ENCODE results near the gene NPC2.
"Not testable (repeated sequence)": the region's sequence is repeated elsewhere in the genome, so short reads cannot be mapped to it uniquely, and the experiment has no call there.

The NPC2 gene

DNA sequence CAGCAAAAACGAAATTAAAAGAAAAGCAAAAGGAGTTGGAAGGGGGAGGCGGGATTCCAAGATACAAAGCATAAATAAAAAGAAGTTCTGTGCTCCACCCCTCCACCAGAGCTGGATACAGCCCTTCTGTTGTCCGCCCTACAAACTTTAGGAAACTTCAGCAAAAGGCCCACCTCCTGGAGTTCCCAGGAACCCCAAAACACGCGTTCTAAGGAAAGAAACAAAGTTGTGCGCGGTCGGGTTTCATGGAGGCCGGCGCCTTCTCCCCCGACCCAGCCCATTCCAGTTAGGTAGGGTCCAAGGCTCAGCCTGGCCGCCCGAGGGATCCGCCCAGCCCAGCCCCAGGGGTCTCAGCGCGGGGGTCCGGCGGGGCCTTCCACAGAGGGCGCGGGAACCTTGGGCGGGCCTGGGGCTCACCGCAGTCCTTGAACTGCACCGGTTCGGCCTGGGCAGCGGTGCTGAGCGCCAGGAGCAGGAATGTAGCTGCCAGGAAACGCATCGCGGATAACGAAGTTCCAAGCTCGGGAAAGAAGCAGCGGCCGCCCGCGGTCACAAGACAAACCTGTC, at the start of gene NPC2:
NPC2 (minus strand) TSS at position 530 of the 567 bp plus-strand sequence; CDS start at position 499, 31 bp downstream.
- DNase-seq: no peak

DNA sequence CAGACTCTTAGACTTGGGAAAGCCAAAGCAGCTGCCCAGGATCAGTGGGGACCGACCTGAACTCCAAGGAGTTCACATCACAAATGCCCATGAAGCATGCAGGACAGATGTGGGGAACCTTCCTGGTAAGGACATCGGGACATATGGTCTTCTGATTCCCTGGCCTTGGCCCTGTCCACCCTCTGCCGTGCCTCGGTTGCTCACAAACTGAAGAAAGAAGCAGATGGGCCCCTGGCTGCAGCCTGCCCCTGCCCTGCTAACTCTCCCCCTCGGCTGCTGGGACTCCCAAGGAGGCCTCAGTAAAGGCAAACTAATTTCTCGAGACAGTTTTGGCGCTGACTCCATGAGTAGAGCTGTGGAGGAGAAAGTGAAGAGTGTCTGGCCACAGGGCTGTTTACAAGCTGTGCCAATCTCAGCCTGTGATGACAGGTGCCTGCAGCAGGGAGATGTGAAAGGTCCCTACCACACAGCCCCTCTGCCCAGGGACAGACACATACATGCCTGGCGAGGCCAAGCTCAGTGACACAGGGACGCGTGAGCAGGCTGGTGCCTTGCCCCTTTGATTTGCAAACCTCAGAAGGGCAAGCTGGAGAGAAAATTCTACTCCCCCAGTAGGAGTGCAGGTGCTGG, 49.1 kb upstream of the NPC2 start:
- DNase-seq: no peak

DNA sequence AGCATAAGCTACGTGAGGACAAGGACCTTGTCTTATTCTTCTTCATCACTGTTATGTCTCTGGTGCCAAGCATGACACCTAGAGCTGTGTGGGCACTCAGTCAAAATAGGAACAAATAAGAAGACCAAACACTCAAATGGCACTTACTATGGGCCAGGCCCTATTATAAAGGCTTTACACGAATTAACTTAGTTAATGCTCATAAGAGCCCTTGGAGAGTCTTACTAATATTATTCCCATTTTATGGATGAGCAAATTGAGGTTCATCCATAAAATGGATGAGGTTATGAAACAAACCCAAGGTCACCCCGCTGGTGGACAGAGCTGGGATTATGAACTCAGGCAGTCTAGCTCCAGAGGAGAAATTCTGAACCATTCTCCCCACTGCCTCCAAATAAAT, 48.1 kb upstream of the NPC2 start:
- DNase-seq: no peak

DNA sequence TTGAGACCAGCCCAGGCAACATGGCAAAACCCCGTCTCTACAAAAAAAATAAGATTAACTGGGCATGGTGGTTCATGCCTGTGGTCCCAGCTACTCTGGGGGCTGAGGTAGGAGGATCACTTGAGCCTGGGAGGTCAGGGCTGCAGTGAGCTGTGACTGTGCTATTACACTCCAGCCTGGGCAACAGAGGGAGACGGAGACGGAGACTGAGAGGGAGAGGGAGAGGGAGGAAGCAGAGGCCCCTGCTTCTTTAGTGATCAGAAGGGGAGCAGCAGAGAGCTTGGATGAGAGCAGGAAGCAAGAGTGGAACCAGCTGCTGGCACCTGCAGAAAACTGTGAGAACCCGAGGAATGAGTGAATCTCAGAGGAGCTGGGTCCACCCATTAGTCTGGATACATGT, 46.4 kb upstream of the NPC2 start:
- DNase-seq: no peak

DNA sequence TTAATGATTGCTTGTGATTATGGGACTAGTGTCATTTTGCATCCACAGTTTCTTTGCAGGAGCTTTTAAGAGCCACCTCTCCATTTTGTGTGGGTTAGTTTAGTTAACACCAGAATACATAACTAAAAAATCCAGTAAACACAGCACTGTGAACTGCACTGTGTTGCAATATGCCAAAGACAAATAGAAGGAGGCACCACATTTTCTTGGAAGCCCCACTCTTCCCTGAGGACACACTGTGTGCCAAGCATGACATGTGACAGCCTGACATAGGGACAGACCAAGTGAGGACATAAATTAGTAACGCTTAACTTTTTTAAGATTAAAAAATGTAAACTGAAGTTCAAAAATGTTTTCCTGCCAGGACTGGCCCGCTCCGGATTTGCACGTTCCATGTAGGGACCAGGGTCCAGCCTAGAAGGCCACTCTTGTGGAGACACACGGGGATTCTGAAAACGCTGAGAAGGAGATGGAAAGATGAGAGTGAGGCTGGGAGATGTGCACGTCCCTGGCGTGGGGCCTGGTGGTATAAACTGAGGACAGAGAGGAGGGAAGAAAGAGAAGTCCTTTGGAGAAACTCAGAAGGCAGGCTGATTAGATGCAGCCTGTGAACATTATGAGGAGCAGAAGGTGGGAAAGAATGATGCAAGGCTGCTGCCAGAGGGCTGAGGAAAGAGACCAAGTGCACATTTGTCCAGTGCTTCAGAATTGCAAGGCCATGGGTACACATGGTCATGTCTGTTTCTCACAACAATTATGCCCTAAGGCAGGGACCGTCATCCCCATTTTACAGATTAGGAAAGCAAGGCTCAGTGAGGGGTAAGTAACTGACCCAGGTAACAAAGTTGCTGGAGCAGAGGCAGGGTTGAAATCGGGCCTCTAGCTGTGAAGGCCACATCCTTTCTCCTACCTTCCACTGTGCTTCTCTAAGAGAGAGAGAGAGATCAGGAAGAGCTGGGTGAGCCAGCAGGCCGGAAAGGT, 45.6 kb upstream of the NPC2 start:
- no peak for DNase-seq

DNA sequence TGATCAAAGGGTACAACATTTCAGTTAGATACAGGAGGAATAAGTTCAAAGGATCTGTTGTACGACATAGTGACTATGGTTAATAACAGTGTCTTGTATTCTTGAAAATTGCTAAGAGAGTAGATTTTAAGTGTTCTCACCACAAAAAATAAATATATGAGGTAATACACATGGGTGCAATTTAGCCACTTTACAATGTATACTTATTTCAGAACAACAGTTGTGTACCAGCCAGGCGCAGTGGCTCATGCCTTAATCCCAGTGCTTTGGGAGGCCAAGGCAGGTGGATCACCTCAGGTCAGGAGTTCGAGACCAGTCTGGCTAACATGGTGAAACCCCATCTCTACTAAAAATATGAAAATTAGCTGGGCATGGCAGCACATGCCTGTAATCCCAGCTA, 43.2 kb upstream of the NPC2 start:
- DNase-seq: not testable (repeated sequence)

DNA sequence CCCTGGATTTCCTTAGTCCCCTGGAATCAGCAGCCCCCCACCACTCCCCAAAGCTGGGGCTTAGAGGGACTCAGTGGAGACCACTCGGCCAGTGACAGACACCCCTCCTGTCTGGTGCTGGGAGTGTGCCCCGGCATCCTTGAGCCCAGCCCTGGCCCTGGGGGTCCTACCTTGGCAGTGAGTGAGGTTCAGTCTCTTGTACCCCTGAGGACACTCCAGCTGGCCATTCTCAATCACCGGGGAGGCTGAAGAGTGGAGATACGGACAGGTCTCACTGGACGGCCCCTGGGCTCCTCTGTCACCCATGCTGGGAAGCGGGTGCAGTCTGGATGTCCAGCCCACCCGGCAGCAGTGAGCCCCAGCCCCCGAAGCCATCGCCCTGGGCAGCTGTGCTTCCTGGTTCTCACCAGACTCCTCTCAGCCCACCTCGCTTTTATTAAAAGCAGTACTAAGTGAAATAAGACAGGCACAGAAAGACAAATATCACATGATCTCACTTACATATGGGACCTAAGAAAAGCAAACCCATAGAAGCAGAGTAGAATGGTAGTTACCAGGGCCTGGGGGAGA, 42.7 kb upstream of the NPC2 start:
- no peak for DNase-seq

DNA sequence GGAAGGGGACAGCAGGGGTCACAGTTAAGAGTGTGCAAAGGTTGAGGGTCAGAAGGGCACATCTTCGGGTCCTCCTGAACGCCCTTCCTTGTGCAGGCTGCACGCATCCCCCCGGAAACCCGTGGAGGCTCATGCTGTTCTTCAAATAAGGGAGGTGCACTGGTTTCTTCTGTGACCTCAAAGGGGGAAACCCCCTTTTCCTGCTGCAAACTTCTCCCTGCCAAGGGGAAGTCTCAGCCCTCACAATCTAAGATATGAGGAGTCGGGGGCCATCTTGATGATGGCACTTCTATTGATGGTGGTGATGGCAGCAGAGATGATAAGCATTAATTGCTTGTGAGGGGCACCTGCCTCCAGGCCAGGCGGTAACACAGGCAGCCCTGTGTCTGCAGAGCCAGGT, 40.5 kb upstream of the NPC2 start:
- no peak for DNase-seq

DNA sequence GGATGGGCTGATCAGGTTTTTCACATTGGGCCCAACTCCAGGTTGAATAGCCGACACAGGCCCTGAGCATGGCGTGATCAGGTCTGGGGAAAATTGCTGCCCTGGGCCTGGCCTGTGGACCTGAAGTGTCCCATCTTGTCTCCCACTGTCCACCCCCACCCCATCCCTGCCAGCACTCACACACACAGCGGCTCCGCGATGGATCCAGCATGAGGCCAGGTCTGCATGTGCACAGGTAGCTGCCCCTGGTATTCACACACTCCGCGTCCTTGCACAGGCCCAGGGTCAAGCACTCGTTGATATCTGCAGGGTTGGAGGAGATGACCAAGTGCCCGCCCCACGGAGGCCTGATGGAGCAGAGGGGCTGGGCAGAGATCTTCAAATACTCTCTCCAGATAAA, 39.1 kb upstream of the NPC2 start:
- no peak for DNase-seq

DNA sequence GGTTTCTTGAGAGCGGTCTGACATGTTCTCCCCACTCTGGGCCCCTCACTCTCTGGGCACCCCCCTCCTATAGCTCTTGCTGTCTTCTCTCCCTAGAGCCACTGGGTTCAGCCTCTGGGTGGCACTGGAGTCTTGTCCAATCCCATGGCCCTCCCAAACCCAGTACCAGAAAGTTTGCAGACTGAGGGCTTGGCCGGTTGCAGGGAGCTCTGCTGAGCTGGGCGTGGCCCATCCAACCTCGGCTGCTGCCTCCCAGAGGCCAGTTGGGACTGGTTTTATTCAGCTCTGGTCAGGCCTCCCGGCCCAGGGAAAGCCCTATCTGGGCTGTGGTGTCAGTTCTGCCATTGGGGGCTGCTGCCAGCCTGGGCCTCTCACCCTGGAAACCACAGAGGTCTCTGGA, 38.4 kb upstream of the NPC2 start:
- DNase-seq: no peak

DNA sequence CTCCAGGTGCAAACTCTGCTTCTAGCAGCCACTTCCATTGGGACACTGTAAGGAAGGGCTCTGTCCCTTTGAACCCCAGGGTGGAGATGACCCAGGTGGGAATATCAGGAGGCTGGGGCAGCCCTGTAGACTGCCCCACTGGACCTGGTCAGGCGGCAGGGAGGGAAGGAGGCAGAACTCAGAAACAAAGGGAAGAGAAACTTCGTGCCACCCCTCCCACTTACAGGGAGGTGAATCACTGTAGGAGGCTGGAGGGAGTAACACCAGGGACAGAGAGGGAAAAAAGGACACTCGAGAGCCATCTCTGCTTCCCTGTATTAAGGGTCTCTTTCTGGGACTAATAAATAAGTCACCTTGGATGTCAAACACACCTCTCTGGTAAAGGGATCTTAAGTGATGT, 37.9 kb upstream of the NPC2 start:
- no peak for DNase-seq

DNA sequence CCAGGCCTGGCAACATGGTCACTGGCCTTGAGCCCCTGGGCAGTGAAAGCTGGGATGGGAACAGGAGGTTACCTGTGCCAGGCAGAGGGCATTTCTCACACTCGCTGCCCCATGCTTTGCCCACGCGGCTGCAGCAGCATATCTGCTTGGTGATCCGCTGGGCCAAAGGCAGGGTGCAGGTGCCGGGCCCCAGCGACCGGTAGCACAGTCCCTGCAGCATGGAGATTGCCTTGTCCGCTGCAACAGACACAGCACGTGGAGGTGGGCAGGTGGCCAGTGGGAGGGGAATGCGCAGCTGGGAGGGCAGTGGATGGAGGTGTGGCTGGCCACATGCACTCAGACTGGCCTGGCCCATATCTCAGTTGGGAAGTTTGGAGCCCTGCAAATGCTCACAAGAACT, 35.8 kb upstream of the NPC2 start:
- DNase-seq: no peak

DNA sequence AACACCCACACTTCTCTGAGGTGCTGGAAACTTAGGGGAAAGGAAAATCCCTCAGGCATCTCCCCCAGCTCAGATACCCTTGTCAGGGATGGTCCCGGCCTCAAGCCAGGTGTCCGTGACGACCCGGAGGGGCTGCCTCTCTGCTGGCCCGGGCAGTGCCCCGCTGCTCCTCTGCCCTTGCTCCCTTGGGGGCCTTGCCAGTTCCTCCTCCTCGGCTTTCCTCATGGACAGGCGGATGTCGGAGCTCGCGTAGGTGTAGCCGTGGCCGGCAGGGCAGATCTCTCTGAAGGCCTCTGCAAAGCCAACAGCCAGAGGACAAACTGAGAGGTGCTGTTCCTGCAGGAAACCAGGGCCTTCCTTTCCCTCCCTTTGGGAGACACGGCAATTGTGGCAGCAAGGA, 35.3 kb upstream of the NPC2 start:
- DNase-seq: no peak

DNA sequence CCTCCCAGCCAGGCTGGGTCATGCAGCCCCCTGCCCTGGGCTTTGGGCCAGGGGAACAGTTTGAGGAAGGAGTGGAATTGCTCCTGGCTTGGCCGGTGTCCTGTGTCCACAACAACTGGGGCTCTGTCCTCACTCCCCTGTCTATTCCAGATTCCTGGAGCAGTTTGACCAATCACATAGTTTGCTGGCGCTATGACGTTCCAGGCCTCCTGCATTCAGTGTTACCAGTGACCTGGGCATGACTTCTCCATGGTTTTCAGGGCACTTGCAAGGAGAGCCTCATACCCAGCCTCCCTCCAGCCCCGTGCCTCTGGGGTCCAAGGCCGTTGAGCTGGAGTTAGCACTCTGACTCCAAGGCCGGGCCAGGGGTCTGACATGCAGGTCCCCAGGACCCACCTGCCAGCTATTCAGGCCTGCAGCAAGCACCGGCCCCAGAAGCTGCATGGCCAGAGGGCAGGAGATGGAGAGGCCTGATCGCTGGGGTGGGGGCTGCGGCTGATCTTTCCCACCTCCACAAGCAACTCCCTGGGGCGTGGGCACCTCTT, 34.7 kb upstream of the NPC2 start:
- no peak for DNase-seq

DNA sequence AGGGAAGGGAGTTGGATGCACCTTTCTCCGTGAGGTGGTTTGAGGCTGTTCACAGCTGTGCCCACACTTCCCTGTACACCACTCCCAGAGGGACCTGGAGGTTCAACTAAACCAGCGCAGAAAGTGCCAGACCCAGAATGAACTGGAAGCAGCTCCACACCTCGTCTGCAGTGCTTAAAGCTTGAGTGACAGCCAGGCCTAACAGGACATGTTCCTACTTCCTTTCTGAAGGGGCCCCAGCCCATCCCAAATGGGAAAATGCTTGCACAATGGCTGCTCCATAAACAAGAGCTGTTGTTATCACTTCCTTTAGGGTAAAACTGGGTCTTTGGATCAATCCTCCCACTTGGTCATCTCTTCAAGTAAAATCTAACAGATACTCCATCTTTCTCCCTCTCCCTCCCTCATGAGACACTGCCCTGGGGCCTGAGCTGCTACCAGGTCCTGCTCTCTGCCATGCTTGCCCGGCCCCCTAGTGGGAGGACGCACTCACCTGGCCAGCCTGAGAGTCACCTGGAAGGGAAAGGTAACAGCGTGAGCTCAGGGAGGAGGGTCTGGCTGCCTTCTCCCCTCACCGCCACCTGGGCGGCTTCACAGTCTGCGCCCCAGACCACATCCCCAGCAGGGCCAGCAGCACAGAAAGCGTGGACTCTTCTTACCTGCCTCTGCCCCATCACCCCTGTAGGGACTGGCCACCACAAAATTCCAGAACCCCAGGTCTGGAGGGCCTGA, 33.9 kb upstream of the NPC2 start:
- DNase-seq: no peak

DNA sequence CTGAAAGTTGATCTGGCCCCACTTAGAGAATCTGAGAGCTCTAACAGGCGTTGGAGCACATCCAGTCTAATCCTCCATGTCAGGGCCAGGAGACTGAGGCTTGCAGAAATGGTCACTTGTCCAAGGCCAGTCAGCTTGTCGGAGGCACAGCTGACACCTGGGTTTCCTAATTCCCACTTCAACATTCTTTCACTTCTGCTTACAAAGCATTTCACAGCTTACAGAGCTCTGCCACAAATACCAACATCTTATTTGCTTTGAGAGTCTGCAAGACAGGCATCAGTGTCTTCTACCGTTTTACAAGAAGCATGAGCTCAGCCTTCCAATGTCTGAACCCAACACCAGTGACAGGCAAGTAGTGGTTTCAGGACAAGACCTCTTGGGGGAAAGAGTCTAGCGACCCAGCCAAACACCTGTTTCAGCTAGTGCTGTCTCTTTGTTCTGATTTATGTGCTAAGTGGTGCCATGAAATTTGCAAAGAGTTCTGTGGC, 32.3 kb upstream of the NPC2 start:
- DNase-seq: no peak

DNA sequence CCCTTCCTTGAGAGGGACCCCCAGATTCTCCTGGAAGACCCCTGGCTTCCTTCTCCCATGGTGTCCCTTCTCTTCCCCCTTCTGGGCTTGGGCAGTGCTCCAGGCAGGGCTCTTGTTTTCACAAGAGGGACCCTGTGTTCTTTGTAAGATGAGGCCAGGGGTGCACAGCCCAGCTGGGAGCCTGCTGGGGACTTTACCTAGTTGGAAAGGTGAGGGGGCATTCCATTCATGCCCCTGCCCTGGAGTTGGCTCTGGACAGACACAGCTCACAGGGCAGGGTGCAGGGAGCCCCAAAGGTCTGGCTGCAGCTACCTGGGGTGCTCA, 31.7 kb upstream of the NPC2 start:
- no peak for DNase-seq

DNA sequence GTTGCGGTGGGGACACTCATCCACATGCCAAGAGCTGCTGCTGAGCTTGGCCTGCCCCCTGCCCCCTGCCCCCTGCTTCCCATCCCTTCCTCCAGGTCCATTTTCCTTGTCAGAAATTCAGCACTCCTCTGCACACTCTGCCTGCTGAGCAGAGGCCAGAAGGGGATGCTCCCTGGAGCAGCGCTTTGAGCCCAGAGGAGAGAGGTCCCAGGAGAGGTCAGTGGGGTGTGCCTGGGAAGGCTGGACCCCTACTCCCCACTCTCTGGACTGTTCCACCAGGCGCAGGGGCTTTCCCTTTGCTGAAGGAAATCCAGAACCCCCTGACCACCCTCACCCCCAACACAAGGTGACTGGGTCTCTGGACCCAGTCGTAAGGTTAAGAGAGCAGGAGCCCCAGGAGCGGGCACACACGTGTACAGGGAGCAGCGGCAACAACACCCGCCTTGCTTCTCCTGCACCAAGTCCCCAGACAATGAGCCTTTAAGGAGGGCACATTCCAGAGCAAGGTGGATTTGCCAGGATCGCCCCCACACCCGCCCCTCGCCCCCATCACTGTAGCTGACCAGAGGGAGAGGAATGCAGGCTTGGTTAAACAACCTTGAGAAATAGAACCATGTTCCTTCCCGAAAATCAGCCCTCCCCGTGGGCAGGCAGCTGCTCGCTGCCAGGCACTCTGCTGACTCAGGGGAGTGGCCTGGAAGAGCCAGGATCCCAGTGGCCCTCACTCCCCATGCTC, 31.1 kb upstream of the NPC2 start:
- no peak for DNase-seq

DNA sequence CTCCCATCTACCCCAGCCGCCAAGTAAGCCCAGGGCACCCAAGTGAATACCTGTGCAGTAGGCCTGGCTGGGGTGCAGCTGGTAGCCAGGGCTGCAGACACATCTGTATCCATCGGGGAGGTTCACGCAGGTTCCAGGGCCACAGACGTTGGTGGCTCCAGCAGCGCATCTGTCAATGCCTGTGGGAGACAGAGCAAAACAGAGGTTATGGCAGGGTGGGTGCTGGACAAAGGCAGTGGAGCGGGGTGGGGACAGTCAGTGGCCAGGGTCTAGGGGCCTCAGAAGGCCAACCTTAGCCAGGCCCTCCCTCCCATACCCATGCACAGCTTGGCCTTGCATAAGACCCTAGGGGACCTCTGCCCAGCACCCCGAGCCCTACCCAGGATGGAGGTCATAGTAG, 29.6 kb upstream of the NPC2 start:
- no peak for DNase-seq

DNA sequence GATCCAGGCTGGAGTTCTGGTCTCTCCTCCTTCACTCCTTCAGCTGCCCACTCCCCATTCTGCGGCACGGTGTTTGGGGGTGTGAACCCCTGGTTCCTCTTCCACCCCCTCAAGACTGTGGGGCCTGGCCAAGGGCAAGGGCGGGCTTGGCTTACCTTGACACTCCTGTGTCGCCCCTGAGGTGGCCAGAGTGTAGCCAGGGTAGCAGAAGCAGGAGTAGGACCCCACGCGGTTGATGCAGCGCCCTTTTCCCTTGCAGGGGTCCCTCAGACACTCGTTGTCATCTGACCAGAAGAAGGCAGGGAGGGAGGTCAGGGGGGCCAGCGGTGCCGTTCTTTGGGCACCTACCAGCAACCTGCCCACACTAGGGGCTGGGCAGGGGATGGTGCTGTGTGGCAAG, 28.7 kb upstream of the NPC2 start:
- DNase-seq: no peak

DNA sequence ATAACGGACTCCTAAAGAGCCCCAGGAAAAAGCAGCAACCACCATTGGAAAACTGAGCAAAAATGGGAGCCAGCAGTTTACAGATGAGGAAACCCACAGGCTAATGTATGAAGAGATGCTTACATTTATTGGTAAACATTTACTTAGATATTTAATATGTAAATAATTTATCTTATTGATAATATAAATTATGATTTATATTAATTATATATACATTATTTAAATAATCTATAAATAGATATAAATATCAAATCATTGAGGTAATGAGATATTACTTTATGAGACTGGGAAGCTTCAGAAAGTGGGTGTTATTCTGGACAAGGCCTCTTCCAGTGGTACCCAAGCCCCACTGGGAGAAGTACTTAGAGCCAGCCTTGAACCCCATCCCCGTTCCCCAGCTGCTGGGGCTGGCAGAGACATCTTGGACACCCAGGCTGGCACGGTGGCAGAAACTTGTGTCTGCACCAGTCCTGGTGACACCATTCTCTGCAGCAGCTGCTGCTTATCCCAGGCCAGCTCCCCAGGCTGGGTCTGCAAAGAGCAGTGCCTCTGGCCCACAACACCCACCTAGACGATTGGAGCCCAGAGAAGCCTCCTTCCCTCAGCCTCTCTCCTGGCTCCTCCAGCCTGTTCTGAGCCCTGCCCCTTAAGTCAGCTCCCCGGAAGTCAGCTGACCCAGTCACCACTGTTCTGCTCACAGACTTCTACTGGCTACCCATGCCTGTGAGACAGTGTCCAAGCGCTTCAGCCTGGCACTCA, 26.4 kb upstream of the NPC2 start:
- DNase-seq: no peak
